NCI-H1417 treated with DMSO at 0.1 percent for 48 hours (cell line): ENCODE measurements around the gene FBLN1.
A peak's percentile ranks its signal among the peaks of the same experiment; 100 is the strongest.

Experiments used
- DNase-seq: peaks from one replicate; lab custom pipeline; 2025; lab: John Stamatoyannopoulos, UW

The FBLN1 gene

DNA sequence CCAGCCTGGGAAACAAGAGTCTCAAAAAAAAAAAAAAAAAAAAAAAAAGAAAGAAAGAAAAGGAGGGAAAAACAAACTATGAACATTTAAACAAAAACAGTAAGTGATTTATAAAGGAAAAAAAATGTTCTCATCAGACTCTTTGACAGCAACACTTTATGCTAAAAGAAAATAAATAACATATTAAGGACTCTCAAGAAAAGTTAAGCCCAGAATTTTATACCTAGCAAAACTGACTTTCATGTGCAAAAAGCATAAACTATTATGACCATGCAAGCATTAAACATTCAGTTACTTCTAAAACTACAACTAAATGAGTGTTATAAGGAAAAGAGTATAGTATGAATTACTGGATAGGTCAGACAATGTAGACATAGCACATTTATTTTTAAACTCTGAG, 68.4 kb downstream of the FBLN1 start:
- DNase-seq: no peak

DNA sequence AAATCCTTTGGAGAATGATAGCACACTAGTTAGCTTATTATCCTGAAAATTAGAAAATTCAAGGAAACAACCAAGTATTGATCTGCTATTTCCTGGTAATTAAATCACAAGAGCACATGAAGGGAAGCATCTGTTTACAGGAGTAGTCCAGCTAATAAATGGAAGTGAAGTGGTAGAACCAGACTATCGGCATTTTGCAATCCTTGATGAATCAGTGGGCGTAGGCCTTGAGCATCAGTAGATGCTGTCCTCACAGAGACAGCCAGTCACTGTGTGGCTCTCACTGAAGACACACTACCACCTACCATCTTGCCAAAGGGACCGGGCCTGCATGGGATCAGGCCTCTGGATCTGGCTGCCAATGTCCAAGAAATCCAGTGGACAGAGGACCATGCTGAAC, 69.8 kb downstream of the FBLN1 start:
- no peak for DNase-seq

DNA sequence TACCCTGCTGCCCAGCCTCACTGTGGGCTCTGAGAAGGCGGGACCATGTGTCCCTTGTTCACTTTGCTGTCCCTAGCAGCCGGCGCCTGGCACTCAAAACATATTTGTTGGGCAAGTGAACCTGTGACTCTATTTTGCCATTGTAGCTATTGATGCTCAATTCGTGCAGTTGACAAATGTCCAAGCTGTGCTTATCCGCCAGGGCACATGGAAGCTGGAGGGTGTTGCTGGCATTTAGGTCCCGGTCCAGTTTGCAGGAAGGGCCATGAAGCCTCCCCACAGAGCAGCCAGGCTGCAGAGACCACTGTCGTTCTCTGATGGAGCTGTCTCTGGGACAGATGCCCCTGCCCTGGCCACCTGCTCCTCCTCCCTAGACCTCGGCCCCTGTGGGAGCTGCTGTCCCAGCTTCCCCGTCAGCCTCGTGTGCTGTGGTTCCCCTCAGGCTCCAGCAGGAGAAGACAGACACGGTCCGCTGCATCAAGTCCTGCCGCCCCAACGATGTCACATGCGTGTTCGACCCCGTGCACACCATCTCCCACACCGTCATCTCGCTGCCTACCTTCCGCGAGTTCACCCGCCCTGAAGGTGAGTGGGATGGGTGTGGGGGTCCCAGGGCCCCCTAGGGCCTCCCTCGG, 71.5 kb downstream of the FBLN1 start:
- DNase-seq: no peak

DNA sequence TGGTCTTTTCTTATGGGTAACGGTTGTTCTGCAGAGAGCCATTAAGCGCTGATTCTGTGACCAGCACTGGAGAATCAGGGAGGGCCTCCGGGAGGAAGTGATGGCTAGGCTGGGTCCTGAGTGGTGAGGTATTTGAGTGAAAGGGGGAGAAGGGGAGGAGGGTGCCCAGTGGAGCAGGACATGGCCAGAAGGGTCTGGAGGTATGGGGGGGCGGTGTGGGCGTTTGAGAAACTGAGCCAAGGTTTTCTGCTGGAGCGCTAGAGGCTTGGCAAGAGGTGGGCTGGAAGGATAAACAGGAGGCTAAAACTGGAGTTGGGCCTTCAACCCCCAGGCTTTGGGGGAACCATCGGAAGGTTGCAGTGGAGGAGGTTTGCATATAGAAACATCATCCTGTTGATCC, 72.5 kb downstream of the FBLN1 start:
- no peak for DNase-seq

DNA sequence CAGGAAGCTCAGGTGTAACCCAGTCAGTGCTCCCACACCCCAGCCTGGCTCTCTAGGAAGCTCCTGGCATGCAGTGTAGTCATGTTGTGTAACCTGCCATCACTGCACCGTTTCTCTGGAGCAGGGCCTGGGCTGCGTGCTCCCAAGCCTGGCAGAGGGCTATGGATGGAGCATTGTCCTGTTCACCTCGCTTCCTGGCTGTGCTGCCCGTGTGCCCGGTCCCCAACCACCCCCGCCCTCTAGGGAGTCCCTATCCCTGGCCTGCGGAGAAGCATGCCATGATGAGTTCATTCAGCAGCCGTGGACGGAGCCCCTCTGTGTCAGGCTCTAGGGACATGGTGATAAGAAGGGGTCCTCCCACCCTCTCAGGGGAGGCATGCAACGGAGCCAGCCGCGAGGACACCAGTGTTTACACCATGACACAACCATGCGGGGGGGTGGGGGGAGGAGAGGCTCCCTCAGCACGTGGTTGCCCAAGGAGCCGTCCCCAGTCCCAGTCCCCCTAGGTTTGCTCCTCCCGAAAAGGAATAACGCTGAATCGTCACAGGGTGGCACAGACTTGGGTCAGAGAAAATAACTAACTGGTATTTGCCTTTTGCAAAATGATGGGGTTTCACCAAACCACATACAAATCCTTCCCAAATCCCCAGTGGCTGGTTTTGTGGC, 73.1 kb downstream of the FBLN1 start:
- DNase-seq: no peak

DNA sequence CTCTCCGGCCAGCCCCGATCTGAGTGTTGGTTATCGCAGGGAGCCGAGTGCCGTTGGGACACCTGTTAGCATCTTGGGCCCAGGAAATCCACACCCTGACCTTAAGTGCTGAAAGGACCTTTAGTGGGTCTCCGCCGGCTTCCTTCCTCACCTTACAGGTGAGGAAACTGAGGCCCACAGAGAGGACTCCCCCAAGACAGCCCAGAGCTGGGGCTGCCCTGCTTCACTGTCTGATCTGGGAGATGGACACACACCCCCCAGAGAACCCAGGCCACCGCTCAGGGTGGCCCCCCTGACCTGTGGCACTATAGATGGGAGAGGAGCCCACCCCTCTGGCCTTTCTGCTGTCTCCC, 73.6 kb downstream of the FBLN1 start:
- no peak for DNase-seq

DNA sequence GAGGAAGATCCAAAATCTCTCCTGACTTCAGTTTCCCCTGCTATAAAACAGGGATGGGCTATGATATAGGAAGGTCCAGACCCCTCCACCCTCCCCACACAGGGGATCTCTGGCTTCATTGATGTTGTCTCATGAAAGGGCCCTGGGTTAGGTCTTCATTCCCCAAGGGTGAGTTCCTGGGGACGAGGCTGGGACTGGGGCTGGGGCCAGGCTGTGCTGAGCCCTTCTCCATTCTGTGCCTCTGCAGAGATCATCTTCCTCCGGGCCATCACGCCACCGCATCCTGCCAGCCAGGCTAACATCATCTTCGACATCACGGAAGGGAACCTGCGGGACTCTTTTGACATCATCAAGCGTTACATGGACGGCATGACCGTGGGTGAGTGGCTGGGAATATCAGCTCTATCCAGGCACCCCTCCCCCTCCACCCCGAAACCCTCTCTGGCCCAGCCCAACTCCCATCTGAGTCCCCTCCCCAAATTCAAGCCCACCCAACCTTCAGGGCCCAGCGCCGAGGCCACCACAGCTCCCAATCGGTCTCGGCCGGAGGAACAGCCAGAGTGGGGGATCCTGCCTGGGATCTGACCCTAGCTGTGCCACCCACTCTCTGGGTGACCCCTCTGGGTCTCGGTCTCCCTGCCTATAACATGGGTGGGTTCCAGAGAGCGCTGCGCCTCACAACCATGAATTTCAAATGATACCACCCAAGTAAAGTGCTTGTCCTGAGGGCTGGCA, 74.2 kb downstream of the FBLN1 start:
- no peak for DNase-seq

DNA sequence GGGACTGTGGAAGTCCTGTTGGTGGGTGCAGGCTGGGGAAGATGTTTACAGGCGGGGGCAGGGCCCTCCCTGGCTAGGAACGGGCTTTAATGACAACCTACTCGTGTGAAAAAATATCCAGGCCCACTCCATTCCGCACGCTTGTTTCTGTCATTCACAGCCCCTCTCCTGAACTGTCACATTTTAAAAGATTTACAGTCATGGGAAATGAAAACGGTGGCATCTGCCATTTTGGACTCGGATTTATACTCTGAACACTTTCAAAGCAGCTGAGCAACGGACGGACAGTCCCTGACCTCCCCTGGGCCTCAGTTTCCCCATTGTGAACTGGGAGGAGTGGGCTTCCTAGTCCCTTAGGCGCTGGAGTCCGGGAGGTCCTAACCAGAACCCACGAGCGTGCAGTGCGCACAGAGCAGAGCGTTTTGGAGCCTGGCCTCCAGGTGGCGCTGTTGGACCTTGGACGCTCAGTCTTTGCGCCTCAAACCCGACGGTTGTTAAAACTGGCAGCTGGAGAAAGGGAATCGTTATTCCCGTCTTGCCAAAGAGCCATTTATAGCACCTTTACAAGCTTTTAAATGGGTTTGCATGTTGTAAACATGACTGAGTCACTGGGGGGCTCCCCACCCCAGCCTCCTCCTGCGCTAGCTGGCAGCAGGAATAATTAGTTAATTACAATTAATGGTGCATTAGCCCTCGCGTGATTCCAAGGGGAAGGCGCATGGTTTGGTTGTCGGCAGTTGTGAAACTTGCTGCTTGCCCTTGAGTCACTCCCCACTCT, 75.3 kb downstream of the FBLN1 start:
- peak; percentile 12 for DNase-seq

DNA sequence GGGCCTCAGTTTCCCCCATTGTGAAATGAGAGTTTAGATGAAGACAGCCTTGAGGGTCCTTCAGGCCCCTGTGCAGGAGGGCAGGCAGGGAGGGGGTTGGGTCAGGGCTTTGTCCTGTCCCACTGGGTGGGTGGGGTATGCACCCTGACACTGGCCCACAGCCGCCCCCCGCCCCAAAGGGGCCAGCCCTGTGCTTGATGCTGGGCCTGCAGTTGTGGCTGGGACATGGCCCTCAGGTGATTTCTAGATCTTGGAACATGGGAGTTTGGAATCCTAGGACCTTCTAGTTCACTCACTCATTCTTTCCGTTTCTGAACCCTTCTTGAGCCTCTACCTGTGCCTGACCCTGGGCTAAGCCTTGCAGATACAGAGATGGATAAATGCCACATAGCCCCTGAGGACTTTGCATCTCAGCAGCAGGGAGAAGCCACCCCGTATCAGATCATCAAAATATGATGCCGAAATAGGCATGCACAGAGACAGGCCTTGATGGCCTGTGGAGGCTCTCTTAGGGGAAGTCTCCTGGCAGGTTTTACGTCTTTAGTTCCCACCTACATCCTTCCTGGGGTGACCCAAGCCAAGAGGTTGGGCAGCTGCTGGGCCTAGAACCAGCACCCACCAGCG, 76.0 kb downstream of the FBLN1 start:
- no peak for DNase-seq

DNA sequence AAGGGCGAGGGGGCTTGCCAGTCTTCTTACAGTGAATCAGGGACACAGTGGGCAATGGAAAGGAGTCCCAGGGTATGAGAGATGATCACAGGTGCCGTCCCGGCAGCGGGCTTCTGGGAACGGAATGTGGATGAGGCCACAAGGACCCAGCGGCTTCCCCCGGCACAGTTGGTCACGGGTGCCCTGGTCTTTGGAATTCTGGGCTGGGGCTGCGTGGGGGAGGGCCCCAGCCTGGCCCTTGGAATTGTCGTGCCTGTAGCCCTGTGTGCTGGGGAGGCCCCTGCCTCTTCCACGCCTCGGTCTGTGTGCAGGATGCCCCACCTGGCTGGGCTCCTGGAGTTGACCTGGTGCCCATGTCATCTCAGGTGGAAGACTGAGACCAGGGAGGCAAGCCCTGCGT, 76.6 kb downstream of the FBLN1 start:
- no peak for DNase-seq

DNA sequence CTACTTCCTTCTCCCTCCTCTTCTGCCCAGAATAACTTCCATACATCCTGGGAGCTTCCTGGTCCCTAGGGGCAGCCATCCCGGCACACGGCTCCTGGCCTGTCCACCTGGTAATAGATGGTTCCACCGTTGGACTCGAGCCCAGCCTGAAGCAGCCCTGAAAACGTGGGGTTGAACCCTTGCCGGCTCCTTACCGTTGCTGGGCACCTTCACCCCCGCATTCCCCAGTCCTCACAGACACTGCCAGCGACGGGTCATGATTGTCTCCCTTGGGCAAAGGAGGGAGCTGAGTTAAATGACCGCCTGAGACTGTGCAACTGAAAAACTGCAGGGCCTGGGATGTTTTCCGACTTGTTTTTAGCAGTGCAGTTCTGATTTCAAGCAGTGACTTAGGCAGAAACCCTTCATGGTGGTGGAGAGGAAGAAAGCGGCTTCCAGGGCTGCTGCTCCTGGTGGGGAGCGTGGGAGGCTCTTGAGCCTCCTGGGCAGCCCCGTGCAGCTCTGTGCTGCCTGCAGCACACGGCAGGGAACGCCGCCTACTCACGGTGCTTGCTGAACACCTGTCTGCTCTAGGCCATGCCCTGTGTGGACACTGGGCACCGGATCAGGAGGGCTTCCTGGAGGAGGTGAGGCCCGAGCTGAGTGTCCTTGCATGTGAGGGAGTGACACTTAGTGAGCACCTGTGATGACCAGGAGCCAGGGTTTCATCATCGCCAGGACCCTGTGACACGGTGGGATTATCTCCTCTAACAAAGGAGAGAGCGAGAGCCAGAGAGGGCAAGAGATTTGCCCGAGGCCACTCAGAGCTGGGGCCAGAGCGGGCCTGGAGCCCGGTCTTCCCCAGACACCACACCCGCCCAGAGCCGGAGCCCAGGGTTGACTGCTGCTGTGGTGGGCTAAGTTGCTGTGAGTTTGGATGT, 77.4 kb downstream of the FBLN1 start:
- no peak for DNase-seq

DNA sequence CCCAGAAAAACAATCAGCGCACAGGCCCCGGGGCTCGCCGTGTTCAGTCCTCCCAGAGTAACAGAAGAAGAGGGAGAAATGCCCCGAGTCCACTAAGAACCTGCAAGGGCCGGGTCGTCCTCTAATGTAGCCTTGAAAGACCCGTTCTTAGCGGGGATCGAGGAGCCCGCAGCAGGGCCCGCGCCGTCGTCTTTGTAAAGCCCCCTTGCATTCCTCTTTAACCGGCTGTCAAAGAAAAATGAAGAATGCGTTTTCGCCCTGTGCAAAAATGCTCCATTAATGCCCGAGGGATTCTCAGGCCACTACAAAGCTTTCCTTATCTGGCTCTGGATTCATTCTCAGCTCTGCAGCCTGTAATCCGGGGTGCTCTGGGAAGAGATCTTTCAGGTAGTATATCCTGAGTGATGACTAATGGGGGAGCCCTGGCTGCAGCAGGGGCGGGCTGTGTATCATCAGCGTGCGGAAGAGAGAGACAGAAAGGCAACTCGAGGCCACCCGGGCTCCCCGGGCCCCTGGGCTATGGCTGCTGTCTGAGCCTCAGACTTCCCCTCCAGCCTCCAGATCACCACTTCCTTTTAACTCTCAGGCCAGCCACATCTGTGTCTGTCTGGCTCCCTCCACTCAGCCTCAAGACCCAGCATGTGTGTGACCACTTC, 78.2 kb downstream of the FBLN1 start:
- no peak for DNase-seq

DNA sequence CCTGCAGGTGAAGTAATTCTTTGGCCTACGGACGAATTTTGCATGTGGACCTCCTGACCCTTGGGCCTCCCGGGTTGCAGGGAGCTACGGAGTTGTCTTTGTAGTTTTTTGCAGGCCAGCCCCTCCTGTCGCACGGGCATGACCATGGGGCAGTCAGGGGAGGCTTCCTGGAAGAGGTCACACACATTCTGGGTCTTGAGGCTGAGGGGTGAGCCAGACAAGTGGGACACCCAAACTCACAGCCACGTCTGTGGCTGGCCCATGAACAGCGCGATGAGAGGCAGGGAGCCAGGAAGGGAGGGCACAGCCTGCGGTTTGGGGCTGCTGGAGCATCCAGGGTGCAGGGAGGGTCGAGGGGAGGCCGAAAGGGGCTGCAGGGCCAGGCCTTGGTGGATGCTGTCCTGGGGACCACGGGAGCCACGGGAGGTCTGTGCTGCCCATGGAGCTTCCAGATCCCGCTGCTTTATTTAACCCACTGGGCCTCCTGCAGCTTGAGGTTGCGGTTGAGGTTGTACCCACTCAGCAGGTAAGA, 78.9 kb downstream of the FBLN1 start:
- DNase-seq: no peak

DNA sequence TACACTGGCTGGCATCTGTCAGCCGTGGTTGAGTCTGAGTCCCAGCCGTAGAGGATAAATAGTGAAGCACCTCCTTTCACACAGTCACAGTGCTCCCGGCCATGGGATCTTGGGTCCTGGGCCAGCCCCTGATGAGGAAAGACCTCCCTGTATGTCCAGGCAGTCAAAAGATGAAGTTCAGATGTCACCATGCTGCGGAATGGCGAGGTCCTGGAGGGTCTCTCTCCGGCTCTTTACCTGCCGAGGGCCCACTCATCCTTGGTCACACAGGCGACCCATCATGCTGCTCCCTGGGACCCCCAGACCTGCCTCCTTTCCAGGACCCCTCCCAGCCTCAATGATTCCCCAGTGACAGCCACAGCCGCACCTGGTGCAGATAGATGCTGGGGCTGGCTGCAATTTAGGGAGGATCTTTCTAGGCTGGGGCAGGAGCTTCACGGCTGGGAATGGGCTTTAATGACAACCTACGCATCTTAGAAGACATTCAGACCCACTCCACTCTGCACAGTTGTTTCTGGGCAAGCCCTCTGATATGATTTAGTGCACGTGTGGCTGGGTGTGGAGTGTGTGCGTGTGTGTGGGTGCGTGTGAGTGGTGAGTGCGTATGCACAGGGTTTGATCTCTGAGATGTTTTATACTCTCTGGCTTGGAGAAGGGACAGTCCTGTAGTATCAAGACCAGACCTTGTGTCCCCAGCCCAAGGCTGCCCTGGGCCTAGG, 79.7 kb downstream of the FBLN1 start:
- no peak for DNase-seq

DNA sequence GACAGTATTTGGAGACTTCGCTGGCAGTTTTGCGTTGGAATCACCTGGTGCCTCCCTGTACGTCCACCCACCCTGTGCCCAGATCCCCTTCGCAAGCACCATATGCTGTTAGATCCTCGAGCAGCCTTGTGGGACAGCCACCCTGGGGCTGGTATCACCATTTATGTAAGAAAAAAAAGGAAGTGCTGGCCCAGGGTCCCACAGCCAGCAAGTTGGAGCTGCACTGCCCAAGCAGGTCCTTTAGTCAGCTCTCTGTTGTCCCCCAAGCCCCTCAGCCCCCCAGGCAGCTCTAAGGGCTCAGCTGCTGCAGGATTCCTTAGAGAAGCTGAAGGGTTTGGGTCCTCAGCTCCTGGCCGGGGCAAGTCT, 80.3 kb downstream of the FBLN1 start:
- DNase-seq: no peak

DNA sequence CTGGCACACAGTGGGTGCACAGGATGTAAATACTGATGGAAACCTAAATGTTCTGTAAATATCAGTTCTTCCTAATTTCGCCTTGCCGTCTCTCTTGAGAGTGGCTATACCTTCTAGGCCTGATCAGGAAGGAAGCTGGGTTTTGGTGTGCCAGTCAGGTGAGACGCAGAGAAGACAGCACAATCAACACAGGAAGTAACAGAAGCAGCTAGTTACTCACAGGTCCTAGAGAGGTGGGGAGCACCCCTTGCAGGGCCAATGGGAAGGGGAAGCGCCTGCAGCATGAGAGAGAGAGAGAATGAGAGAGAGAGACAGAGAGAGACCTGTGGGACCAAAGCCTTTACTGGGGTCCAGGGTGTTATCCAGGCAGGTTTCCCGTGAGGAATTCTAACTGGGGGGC, 80.8 kb downstream of the FBLN1 start:
- DNase-seq: no peak

DNA sequence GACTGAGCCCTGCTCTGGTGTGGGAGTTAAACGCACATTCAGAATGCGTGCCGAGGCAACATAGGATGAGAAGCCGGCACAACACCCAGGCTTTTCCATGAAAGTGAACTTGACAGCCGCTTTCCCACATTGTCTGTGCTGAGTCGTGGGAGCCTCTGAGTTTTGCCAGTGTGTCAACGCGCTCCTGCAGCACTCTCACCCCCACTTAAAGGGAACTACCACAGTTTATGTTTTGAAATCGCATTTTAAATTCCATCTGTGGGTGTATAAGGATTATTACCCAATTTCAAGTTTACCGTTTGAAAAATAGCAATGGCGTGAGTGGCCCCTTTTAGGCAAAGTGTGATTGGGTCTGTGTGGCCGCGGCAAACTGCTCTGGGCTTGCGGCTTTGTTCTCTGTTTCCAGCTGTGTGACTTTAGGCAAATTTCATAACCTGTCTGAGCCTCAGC, 81.5 kb downstream of the FBLN1 start:
- no peak for DNase-seq

DNA sequence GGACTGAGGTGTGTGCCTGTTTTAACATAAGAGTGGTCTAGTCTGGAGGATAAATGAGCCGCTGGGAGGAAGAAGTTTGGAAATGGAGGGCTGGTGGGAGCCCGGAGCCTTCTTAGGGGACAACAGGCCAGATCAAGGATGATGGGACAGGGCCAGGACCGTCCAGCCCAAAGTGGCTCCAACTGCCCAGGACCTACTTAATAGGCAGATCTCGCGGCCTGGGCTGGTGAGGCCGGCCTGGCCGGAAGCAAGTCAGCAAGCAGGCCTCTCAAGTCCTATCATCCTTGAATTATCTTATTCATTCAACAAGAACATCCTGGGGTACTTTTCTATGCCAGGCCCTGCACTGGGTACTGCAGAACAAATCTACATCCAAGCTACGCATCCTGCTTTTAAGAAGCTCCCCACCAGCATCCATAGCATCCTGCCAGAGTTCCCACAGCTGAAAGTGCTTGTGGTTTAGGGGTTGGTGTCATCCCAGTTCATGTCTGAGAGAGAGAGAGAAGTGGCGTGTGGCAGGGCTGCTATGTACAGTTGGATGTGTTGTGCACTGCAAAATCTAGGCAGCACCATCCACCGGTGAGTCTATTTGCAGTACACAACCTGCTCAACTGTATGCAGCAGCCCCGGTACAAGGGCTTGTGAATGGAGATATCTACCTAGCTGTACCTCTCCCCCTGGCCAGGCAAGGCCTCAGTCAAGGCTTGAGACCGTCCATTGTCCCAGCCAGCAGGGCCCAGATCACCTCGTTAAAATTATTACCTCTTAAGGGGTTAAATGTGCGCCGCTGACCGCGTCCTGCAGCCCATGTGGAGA, 82.1 kb downstream of the FBLN1 start:
- no peak for DNase-seq

DNA sequence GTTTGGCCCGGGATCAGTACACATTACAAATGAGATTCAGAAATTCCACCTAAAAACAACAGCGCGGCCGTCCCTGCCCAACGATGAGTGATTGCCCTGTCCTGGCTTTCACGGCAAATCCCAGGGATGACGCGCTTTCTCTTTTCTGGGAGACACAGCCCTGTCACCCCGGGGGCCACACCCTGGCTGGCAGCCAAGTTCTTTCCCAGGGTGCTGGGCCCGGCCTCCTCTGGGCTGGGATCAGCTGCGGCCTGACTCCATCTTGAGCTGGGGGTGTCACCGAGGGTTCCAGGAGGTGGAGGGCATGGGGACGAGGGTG, 82.7 kb downstream of the FBLN1 start:
- no peak for DNase-seq
